PC-3 (cell line): ENCODE results near the gene PRKD2. TPM values are rescaled to one million over a fixed set of nuclear protein-coding genes. Genes with fewer than 3 reads are reported as not detected.

ENCODE experiments used
- ATAC-seq: fragments of 200-7000 bp; cut with Tn5 transposase; 2 replicates; pipeline ENCODE4 v1.9.1; 2020; ENCODE audit warnings: mild to moderate bottlenecking, moderate library complexity
- BruUV-seq: library from RNA; stranded (reverse); fragments of 400-500 nt; replicated peaks from 2 replicates; lab custom pipeline; 2021; lab: Mats Ljungman, UMichigan
- CTCF ChIA-PET: fragments of 300-600 bp; sonication (Branson Sonifier 250); formaldehyde crosslinking; loops from one replicate; lab custom pipeline; 2022; ENCODE audit warnings: antibody characterized with exemption; lab: Charles Lee
- POLR2A ChIA-PET: fragments of 300-600 bp; sonication (Branson Sonifier 250); formaldehyde crosslinking; loops from one replicate; lab custom pipeline; 2022; ENCODE audit warnings: antibody characterized with exemption; ENCODE audit not compliant: unreplicated experiment; lab: Charles Lee
- DNase-seq: peaks from one replicate; pipeline ENCODE4 v3.0.0-alpha.2; 2015
- H2AFZ ChIP-seq: fragments of 300-600 bp; sonication (generic); 2 replicates; pipeline ENCODE4 v1.6.0; 2016; ENCODE audit warnings: antibody characterized with exemption, low read length
- H3F3A ChIP-seq: fragments of 300-600 bp; sonication (generic); one replicate; pipeline ENCODE4 v1.6.0; 2017; ENCODE audit warnings: antibody characterized with exemption, low read length, control low read depth, mild to moderate bottlenecking; ENCODE audit not compliant: unreplicated experiment
- H3K27ac ChIP-seq: fragments of 300-600 bp; sonication (generic); 2 replicates; pipeline ENCODE4 v1.5.1; 2016; ENCODE audit warnings: mild to moderate bottlenecking, low read length
- H3K27me3 ChIP-seq: fragments of 300-600 bp; sonication (generic); 2 replicates; pipeline ENCODE4 v1.6.1; 2016; ENCODE audit warnings: low read length, mixed read lengths
- H3K36me3 ChIP-seq: fragments of 300-600 bp; sonication (generic); 2 replicates; pipeline ENCODE4 v1.6.1; 2016; ENCODE audit warnings: low read depth, mixed run types, low read length, mixed read lengths
- H3K4me1 ChIP-seq: fragments of 300-600 bp; sonication (generic); 2 replicates; pipeline ENCODE4 v1.5.1; 2016; ENCODE audit warnings: low read length; ENCODE audit not compliant: insufficient read depth
- H3K4me2 ChIP-seq: fragments of 300-600 bp; sonication (generic); 2 replicates; pipeline ENCODE4 v1.6.0; 2016; ENCODE audit warnings: low read length
- H3K4me3 ChIP-seq: fragments of 300-600 bp; sonication (generic); 2 replicates; pipeline ENCODE4 v1.5.1; 2016; ENCODE audit warnings: mild to moderate bottlenecking, low read length, mixed read lengths
- H3K79me2 ChIP-seq: fragments of 300-600 bp; sonication (generic); 2 replicates; pipeline ENCODE4 v1.6.1; 2017; ENCODE audit warnings: low read length, mixed read lengths
- H3K9ac ChIP-seq: fragments of 300-600 bp; sonication (generic); 2 replicates; pipeline ENCODE4 v1.6.0; 2016; ENCODE audit warnings: mild to moderate bottlenecking, low read length
- H3K9me2 ChIP-seq: fragments of 300-600 bp; sonication (generic); replicated peaks from 2 replicates; pipeline ENCODE4 v1.6.1; 2016; ENCODE audit warnings: mixed run types, low read length, mixed read lengths
- H3K9me3 ChIP-seq: fragments of 300-600 bp; sonication (generic); 2 replicates; pipeline ENCODE4 v1.6.1; 2016; ENCODE audit warnings: low read length, mixed read lengths
- H4K20me1 ChIP-seq: fragments of 300-600 bp; sonication (generic); 2 replicates; pipeline ENCODE4 v1.6.1; 2016; ENCODE audit warnings: low read length, mixed read lengths
- CTCF ChIP-seq: fragments of 300-600 bp; sonication (generic); conservative IDR thresholded peaks from 2 replicates; pipeline ENCODE4 v1.5.1; 2017; ENCODE audit warnings: antibody characterized with exemption, low read depth, mild to moderate bottlenecking, low read length
- EZH2 ChIP-seq: fragments of 300-600 bp; sonication (generic); IDR thresholded peaks from one replicate; pipeline ENCODE4 v1.6.1; 2017; ENCODE audit warnings: antibody characterized with exemption, mild to moderate bottlenecking, low read length; ENCODE audit not compliant: unreplicated experiment
- EZH2phosphoT487 ChIP-seq: fragments of 300-600 bp; sonication (generic); IDR thresholded peaks from 2 replicates; pipeline ENCODE4 v1.6.1; 2018; ENCODE audit warnings: mild to moderate bottlenecking, antibody characterized with exemption, low read length, borderline replicate concordance
- intact Hi-C: fragments of 100-400 bp; cut with micrococcal nuclease; formaldehyde crosslinking; loops from 2 replicates; pipeline ENCODE4 v1.9.0; 2023
- total RNA-seq: library from RNA; depleted of rRNA; stranded (reverse); fragments of >200 nt; gene quantifications from 2 replicates; pipeline ENCODE4 v1.2.3, GENCODE V29; 2014

Gene PRKD2
- total RNA-seq, 1 experiment from 2014 or later: 24.1 TPM

GRCh38 chr19:46756544-46756888 is 39.6 kb upstream of the PRKD2 start:
- no peaks in the 10 kb centered on the region for H3K4me1 ChIP-seq
- no peak overlapping the region for H2AFZ ChIP-seq
- ChIA-PET POLR2A (no interaction called here), CTCF (interaction anchor here (0.5 kb wide), 1 partner anchor 12 kb away, joined by 3 read pairs; no protein-coding TSS in a partner anchor)
- no peak overlapping the region for H3K27ac ChIP-seq
- H3K36me3 ChIP-seq: no peaks in the 10 kb centered on the region
- H3F3A ChIP-seq: no peaks in the 10 kb centered on the region
- no peaks in the 10 kb centered on the region for H3K79me2 ChIP-seq
- no peaks in the 10 kb centered on the region for H3K9me2 ChIP-seq
- intact Hi-C loops: loop anchor here (2.0 kb wide), 1 partner anchor 84 kb away; no protein-coding TSS in a partner anchor
- no peak overlapping the region for H3K9ac ChIP-seq
- H4K20me1 ChIP-seq: no peaks in the 10 kb centered on the region
- BruUV-seq: no TSS peak
- no peak overlapping the region for H3K4me3 ChIP-seq
- no peak overlapping the region for H3K4me2 ChIP-seq
- DNase-seq: no peak
- no peaks in the 10 kb centered on the region for H3K9me3 ChIP-seq
- no peaks in the 10 kb centered on the region for H3K27me3 ChIP-seq
- TF ChIP-seq CTCF (no peak), EZH2phosphoT487 (no peak), EZH2 (no peak)
- no peak for ATAC-seq

- Histone ChIP-seq H3K4me3 (no peak overlapping the region), H3K27ac (no peak overlapping the region), H2AFZ (no peak overlapping the region), H3K9me2 (no peaks in the 10 kb centered on the region), H3K9ac (no peak overlapping the region), H4K20me1 (no peaks in the 10 kb centered on the region), H3K4me1 (no peaks in the 10 kb centered on the region), H3K79me2 (no peaks in the 10 kb centered on the region), H3K4me2 (no peak overlapping the region), H3K36me3 (no peaks in the 10 kb centered on the region), H3F3A (no peaks in the 10 kb centered on the region), H3K9me3 (no peaks in the 10 kb centered on the region), H3K27me3 (no peaks in the 10 kb centered on the region)
- TF ChIP-seq EZH2phosphoT487: no peak
- no peak for TF ChIP-seq CTCF
- no peak for TF ChIP-seq EZH2
- ChIA-PET POLR2A (no interaction called here), CTCF (interaction anchor here (0.5 kb wide), 1 partner anchor 11 kb away, joined by 3 read pairs; no protein-coding TSS in a partner anchor)
- intact Hi-C loops: loop anchor here (2.0 kb wide), 1 partner anchor 85 kb away; no protein-coding TSS in a partner anchor
- DNase-seq (no peak), ATAC-seq (no peak)
- no TSS peak for BruUV-seq
These were observed 39.1 kb upstream of the PRKD2 start for GRCh38 chr19:46755853-46756543.
